ENCODE data around the gene FLNC. TPM values are rescaled to one million over a fixed set of nuclear protein-coding genes. Genes with fewer than 3 reads are reported as not detected.

FLNC gene
- total RNA-seq, 1 donor from 2014 or later = 204 TPM

- no peak for DNase-seq (ENCODE audit: low spot score)
Observed at GRCh38 chr7:128878226-128879105, 48.3 kb downstream of the FLNC start.

- no peak for DNase-seq (ENCODE audit: low spot score)
Observed at GRCh38 chr7:128879461-128879938, 49.3 kb downstream of the FLNC start.

- DNase-seq (ENCODE audit: low spot score) = peak; percentile 71
Observed at GRCh38 chr7:128879939-128880746, 49.9 kb downstream of the FLNC start.

GRCh38 chr7:128880791-128881457, 50.7 kb downstream of the FLNC start:
- no peak for DNase-seq (ENCODE audit: low spot score)

GRCh38 chr7:128881458-128882125, 51.4 kb downstream of the FLNC start:
- DNase-seq (ENCODE audit: low spot score) = no peak

- DNase-seq (ENCODE audit: low spot score) = no peak
Observed at GRCh38 chr7:128882134-128882533, 51.9 kb downstream of the FLNC start.

- peak; percentile 72 for DNase-seq (ENCODE audit: low spot score)
Observed at GRCh38 chr7:128883622-128884448, 53.6 kb downstream of the FLNC start.

GRCh38 chr7:128884561-128885369, 54.6 kb downstream of the FLNC start:
- no peak for DNase-seq (ENCODE audit: low spot score)

GRCh38 chr7:128885370-128886187, 55.4 kb downstream of the FLNC start:
- no peak for DNase-seq (ENCODE audit: low spot score)

- DNase-seq (ENCODE audit: low spot score) = no peak
Observed at GRCh38 chr7:128886391-128887168, 56.4 kb downstream of the FLNC start.

GRCh38 chr7:128887169-128888038, 57.2 kb downstream of the FLNC start:
- DNase-seq (ENCODE audit: low spot score) = no peak

- DNase-seq (ENCODE audit: low spot score) = no peak
Observed at GRCh38 chr7:128888039-128888755, 58.0 kb downstream of the FLNC start.

GRCh38 chr7:128888756-128889095, 58.5 kb downstream of the FLNC start:
- no peak for DNase-seq (ENCODE audit: low spot score)

- DNase-seq (ENCODE audit: low spot score) = no peak
Observed at GRCh38 chr7:128889121-128889520, 58.9 kb downstream of the FLNC start.

GRCh38 chr7:128890306-128891109, 60.3 kb downstream of the FLNC start:
- DNase-seq (ENCODE audit: low spot score) = no peak
